GM19099 (cell line): ENCODE data around the gene KLHL36.

Source experiments
- POLR2A ChIP-seq: IDR thresholded peaks from 3 replicates; pipeline ENCODE4 v1.6.1; 2011; ENCODE audit warnings: low read depth; ENCODE audit not compliant: insufficient read length; ENCODE audit errors: extremely low read depth

Gene KLHL36

DNA sequence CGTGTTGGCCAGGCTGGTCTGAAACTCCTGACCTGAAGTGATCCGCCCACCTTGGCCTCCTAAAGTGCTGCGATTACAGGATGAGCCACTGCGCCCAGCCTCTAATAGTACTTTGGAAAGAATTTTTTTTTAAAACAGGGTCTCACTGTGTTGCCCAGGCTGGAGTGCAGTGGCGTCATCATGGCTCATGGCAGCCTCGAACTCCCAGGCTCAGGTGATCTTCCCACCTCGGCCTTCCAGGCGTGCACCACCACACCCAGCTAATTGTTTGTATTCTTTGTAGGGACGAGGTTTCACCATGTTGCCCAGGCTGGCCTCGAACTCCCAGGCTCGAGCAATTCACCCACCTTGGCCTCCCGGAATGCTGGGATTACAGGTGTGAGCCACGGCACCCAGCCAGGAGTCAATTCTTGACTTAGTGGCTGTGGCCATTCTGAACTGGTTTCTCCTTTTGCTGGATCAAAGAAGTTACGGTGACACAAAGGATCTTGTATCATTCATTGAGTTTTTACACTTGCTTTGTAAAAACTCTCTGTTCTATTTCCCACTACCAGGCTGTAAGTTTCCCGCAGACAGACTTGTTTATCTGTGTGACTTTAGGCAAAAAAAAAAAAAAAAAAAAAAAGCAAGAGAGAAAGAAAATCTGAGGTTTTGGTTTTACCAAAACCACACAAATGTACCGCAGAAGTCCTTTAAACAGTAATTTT is 17.7 kb upstream of the KLHL36 start:
- TF ChIP-seq POLR2A: no peak

GRCh38 chr16:84631153-84631466 is 17.2 kb upstream of the KLHL36 start:
- TF ChIP-seq POLR2A: no peak

GRCh38 chr16:84631886-84632285 is 16.4 kb upstream of the KLHL36 start:
- no peak for TF ChIP-seq POLR2A

- TF ChIP-seq POLR2A: no peak
Observed at GRCh38 chr16:84633622-84634021, 14.7 kb upstream of the KLHL36 start.

DNA sequence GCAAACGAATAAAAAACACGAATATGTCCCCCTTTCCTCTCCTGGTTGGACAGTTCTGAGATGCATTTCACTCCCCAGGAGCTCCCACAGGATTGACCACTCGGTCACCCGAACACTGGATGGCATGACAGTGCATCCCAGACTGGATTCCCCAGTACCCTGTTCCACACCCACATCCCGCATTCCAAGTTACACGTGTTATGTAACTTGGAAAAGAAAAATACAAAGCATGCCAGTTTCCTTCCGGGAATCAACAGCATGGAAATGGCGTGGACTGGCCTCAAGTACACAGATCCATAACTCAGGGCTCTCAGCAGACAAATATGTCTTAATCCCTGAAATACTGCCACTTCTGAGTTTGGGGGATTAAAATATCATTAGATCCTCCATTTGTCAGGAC is 12.6 kb upstream of the KLHL36 start:
- no peak for TF ChIP-seq POLR2A

- no peak for TF ChIP-seq POLR2A
Observed at GRCh38 chr16:84637709-84638108, 10.6 kb upstream of the KLHL36 start.

DNA sequence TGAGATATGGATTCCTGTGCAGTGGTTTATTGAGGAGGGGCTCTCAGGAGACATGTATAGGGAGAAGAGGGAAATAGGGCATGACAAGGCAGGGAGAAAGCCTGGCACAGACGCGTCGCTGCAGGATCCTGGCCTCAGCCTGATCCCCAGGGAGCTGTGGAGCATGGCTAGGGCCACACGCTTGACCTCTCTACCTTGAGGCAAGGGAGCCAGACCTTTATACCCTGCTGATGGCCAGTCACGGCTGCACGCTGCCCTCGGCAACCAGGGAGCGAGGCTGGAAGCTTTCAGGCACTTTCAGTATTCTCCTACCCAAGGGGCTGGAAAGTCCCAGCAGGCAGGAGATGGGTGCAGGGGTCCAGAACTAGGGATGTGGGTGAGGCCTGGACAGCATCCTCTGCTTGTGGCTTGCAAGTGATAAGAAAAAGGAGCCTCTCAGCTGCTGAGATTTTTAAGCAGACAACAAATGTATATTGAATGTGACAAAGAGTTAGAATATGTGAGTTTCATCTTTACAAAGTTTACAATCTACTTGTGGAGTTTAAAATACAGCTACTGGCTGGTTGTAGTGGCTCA is 10.0 kb upstream of the KLHL36 start:
- TF ChIP-seq POLR2A: no peak

- no peak for TF ChIP-seq POLR2A
Observed at GRCh38 chr16:84640145-84640544, 8.2 kb upstream of the KLHL36 start.

DNA sequence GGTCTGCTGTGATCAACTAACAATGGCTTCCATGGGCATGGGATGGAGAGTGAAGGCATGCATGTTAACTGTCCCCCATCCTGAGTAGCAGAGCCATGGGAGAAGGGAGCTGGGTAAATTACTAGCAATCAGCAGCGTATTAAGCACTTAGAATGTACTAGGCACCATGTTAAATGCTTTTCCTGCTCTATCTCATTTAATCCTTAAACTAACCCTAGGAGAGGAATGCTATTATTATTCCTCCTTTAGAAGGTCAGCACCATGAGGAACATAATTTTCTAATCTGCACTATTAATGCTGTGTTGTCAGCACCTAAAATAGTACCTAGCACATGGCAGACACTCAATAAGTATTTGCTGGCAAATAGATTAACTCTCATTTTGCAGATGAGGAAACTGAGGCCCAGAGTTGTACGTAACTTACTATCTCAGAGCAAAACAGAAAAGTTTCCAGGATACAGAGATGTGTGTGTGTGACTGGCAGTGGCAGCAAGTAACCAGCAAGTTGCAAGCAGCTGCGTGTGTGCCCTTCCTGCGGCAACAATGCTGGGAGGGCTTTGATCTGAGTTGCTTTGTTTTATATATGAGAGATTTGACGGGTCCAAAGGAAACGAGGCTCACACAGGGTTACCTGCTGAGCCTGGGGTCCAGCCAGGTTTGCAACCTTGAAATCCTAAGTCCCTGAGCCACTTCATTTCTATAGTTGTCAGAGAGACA is 6.5 kb upstream of the KLHL36 start:
- no peak for TF ChIP-seq POLR2A

DNA sequence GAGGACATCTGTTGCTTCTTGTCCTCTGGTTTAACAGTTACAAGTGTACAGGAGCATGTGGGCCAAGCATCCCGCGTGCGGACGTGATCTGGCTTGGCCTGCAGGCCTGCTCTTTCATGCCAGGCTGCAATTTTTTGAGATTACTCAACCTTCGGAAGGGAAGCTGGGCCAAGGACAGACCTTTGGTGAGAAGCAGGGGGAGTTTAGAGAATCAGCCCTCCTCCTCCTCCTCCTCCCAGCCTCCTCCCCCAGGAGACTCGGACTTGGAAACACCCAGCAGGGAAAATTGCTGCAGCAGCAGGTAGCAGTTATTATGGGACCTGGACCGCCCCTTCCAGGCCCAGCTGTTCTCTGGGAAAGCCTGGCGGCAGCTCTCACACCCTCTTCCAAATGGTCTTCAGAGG is 5.1 kb upstream of the KLHL36 start:
- no peak for TF ChIP-seq POLR2A

GRCh38 chr16:84643674-84644073 is 4.6 kb upstream of the KLHL36 start:
- no peak for TF ChIP-seq POLR2A

DNA sequence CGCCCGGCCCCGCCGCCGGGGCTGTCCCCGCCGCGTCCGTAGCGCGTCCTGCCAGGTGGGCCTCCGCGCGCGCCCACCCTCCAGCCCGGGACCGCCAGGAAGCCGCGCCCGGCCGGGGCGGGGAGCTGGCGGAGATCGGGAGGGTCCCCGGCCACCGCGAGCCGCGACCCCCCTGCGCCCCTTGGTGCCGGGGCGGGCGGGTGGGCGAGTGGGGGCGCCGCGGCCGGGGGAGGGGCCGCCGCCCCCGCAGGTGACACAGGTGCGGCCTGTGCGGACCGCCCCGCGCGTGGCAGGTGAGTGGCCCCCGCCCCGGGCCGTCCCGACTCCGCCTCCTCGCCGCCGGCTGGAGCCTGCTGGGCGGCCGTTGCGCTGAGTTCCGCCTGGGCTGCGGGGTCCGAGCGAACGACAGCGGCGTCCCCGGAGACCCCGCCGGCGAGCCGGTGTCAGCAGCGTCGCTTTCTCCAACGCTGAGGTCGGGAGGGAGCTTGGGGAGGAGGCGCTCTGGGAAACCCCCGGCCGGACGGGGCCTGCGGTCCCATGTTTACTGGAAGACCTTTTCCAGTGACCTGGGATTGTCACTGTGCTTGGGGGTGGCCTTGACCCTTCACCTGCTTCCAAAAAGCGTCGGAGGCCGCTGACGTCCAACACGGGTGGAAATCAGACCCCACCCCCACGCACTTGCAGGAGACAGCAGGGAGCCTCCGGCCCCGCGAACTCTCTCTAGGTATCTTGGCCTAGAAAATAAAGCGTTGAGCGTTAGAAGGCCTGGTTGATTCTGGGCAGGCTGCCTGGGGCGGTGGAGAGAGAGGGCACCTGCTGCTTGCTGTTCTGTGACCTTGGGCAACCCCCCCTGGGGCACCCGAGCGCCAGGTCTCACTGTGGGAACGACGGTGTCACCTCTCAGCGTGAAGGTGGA is 542 bp downstream of the KLHL36 start:
- no peak for TF ChIP-seq POLR2A

DNA sequence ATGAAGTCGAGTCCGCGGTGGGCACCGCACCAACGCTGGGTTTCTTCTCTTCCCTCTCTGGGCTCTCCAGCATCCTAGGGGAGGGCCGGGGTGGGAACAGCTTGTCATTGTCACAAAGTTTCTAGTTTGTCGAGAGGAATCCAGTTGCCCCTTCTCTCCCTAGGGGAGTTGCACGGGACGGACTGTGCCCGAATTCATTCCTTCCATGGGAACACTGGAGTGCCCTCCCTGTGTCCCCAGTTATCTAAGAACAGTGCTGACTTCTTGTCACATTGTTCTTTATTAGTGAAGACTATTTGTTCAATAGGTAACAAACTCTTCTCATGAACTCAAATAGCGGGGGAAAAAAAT is 1.2 kb downstream of the KLHL36 start:
- TF ChIP-seq POLR2A: no peak

- TF ChIP-seq POLR2A: no peak
Observed at GRCh38 chr16:84650062-84650991, 2.0 kb downstream of the KLHL36 start.
